HCT116 (cell line): ENCODE measurements around the gene ERN1. TPM values are rescaled to one million over a fixed set of nuclear protein-coding genes. Genes with fewer than 3 reads are reported as not detected.
A peak's percentile ranks its signal among the peaks of the same experiment; 100 is the strongest.

Experiments used
- ATAC-seq: fragments of 200-7000 bp; cut with Tn5 transposase; 2 replicates; pipeline ENCODE4 v1.9.1; 2020; ENCODE audit warnings: mild to moderate bottlenecking, moderate library complexity
- BruUV-seq: library from RNA; stranded (reverse); fragments of 400-500 nt; replicated peaks from 2 replicates; lab custom pipeline; 2021; lab: Mats Ljungman, UMichigan
- CTCF ChIA-PET: fragments of 300-600 bp; sonication (Branson Sonifier 250); formaldehyde crosslinking; loops from one replicate; lab custom pipeline; 2021; ENCODE audit warnings: antibody characterized with exemption; lab: Charles Lee
- POLR2A ChIA-PET: fragments of 300-600, 350-600 bp; sonication (Branson Sonifier 250); formaldehyde crosslinking; loops from one replicate; lab custom pipeline; 2021; ENCODE audit warnings: antibody characterized with exemption; lab: Charles Lee
- RAD21 ChIA-PET, 2 experiments: fragments of 300-600 bp; sonication (Branson Sonifier 250); formaldehyde crosslinking; loops; one replicate each; lab custom pipeline; 2023; ENCODE audit warnings: low total read pairs in 2 of 2; ENCODE audit not compliant: uncharacterized antibody in 2 of 2, unreplicated experiment in 2 of 2, low non-redundant PET in 1 of 2; lab: Charles Lee
- DNase-seq: peaks from one replicate; pipeline ENCODE4 v3.0.0-alpha.2; 2010; ENCODE audit warnings: low read depth, low spot score
- H2AFZ ChIP-seq: fragments of 200-600 bp; shearing (Covaris generic), sonication (generic); 2 replicates; pipeline ENCODE4 v1.6.1; 2017; ENCODE audit warnings: low read depth, mixed run types, mixed read lengths, antibody characterized with exemption, low read length; ENCODE audit not compliant: poor library complexity, severe bottlenecking
- H3K27ac ChIP-seq: 2 replicates; pipeline ENCODE4 v1.5.1; 2012; ENCODE audit warnings: low read depth, low read length
- H3K27me3 ChIP-seq: fragments of 200-600 bp; sonication (generic); 2 replicates; pipeline ENCODE4 v1.6.1; 2016; ENCODE audit warnings: mixed run types, low read length, mixed read lengths; ENCODE audit not compliant: insufficient read depth
- H3K36me3 ChIP-seq, 2 experiments: fragments of 200-500 bp in 1 of 2; fragments of 200-600 bp in 1 of 2; sonication (Bioruptor generic) in 1 of 2; sonication (generic) in 1 of 2; 2 replicates each; pipeline versions ENCODE4 v1.5.1 to v1.6.1; 2014 to 2016; ENCODE audit warnings: low read length in 2 of 2, inconsistent platforms in 1 of 2, mixed read lengths in 1 of 2, mixed run types in 1 of 2; ENCODE audit not compliant: insufficient read depth in 2 of 2, control insufficient read depth in 1 of 2
- H3K4me1 ChIP-seq, 2 experiments: fragments of 200-600 bp in 1 of 2; sonication (generic) in 1 of 2; 2 replicates each; pipeline versions ENCODE4 v1.5.1 to v1.6.1; 2012 to 2017; ENCODE audit warnings: low read length in 2 of 2, inconsistent platforms in 1 of 2, mild to moderate bottlenecking in 1 of 2, mixed read lengths in 1 of 2, mixed run types in 1 of 2, moderate library complexity in 1 of 2; ENCODE audit not compliant: insufficient read depth in 2 of 2, control insufficient read depth in 1 of 2
- H3K4me2 ChIP-seq: fragments of 200-600 bp; sonication (generic); 2 replicates; pipeline ENCODE4 v1.6.1; 2017; ENCODE audit warnings: mixed run types, low read length, mixed read lengths
- H3K4me3 ChIP-seq, 2 experiments: fragments of 200-600 bp in 1 of 2; sonication (generic) in 1 of 2; replicated peaks in 1 of 2; 2 replicates each; pipeline ENCODE4 v1.5.1; 2011 to 2016; ENCODE audit warnings: low read length in 2 of 2, control low read depth in 1 of 2, low read depth in 1 of 2, mild to moderate bottlenecking in 1 of 2, mixed read lengths in 1 of 2, mixed run types in 1 of 2
- H3K79me2 ChIP-seq: fragments of 200-600 bp; sonication (generic); 2 replicates; pipeline ENCODE4 v1.6.1; 2017; ENCODE audit warnings: mild to moderate bottlenecking, mixed run types, low read length, moderate library complexity, mixed read lengths; ENCODE audit not compliant: insufficient read depth
- H3K9ac ChIP-seq: fragments of 200-600 bp; sonication (generic); 2 replicates; pipeline ENCODE4 v1.6.1; 2016; ENCODE audit warnings: low read length, mixed read lengths
- H3K9me2 ChIP-seq: fragments of 200-600 bp; sonication (generic), shearing (Covaris generic); 2 replicates; pipeline ENCODE4 v1.6.1; 2017; ENCODE audit warnings: mixed run types, mild to moderate bottlenecking, moderate library complexity; ENCODE audit not compliant: insufficient read depth
- H3K9me3 ChIP-seq, 2 experiments: fragments of 200-500 bp in 1 of 2; fragments of 200-600 bp in 1 of 2; sonication (Bioruptor generic) in 1 of 2; sonication (generic) in 1 of 2; 2 replicates each; pipeline ENCODE4 v1.6.1; 2014 to 2017; ENCODE audit warnings: low read length in 2 of 2, mixed read lengths in 2 of 2, inconsistent platforms in 1 of 2, low read depth in 1 of 2, mild to moderate bottlenecking in 1 of 2, mixed run types in 1 of 2, moderate library complexity in 1 of 2; ENCODE audit not compliant: control insufficient read depth in 1 of 2, insufficient read depth in 1 of 2
- H4K20me1 ChIP-seq: fragments of 200-600 bp; sonication (generic), shearing (Covaris generic); 2 replicates; pipeline ENCODE4 v1.6.1; 2017; ENCODE audit warnings: mixed run types, mild to moderate bottlenecking, moderate library complexity; ENCODE audit not compliant: insufficient read depth
- CBX3 ChIP-seq: IDR thresholded peaks from 2 replicates; pipeline ENCODE4 v1.6.1; 2012; ENCODE audit warnings: low read depth
- ELF1 ChIP-seq: IDR thresholded peaks from 2 replicates; pipeline ENCODE4 v1.6.1; 2012; ENCODE audit warnings: low read depth, borderline replicate concordance
- EZH2 ChIP-seq: fragments of 200-600 bp; sonication (generic); IDR thresholded peaks from 2 replicates; pipeline ENCODE4 v1.6.1; 2017; ENCODE audit warnings: antibody characterized with exemption, mixed run types
- EZH2phosphoT487 ChIP-seq: fragments of 200-600 bp; IDR thresholded peaks from 2 replicates; pipeline ENCODE4 v1.6.1; 2018; ENCODE audit warnings: antibody characterized with exemption, borderline replicate concordance
- POLR2A ChIP-seq: IDR thresholded peaks from 2 replicates; pipeline ENCODE4 v1.7.0; 2011; ENCODE audit warnings: borderline replicate concordance; ENCODE audit not compliant: insufficient read depth, insufficient read length; ENCODE audit errors: extremely low read depth
- REST ChIP-seq: IDR thresholded peaks from 2 replicates; pipeline ENCODE4 v1.6.1; 2012; ENCODE audit warnings: low read depth
- TCF7L2 ChIP-seq: IDR thresholded peaks from 2 replicates; pipeline ENCODE4 v1.7.0; 2011; ENCODE audit warnings: borderline replicate concordance, inconsistent platforms; ENCODE audit not compliant: insufficient read depth, insufficient read length; ENCODE audit errors: extremely low read depth
- ZBTB33 ChIP-seq: IDR thresholded peaks from 2 replicates; pipeline ENCODE4 v1.6.1; 2011; ENCODE audit warnings: mild to moderate bottlenecking, low read length, moderate library complexity; ENCODE audit not compliant: insufficient replicate concordance; ENCODE audit errors: extremely low read depth
- ZFX ChIP-seq: fragments of 450-650 bp; IDR thresholded peaks from 2 replicates; pipeline ENCODE4 v1.6.1; 2017
- intact Hi-C: fragments of 100-400 bp; cut with micrococcal nuclease; formaldehyde crosslinking; loops from 2 replicates; pipeline ENCODE4 v1.10.0; 2022
- total RNA-seq: library from RNA; stranded (reverse); gene quantifications from one replicate; pipeline ENCODE4 v1.2.1, GENCODE V29; 2021; ENCODE audit not compliant: unreplicated experiment
- TF ChIP-seq, protein P1 (sequence below), 3 experiments: fragments of 200-600 bp in 1 of 3; sonication (generic) in 1 of 3; IDR thresholded peaks in 2 of 3; conservative IDR thresholded peaks in 1 of 3; 2 replicates each; pipeline ENCODE4 v1.5.1; 2012 to 2017; ENCODE audit warnings: low read depth in 2 of 3, low read length in 2 of 3, antibody characterized with exemption in 1 of 3, borderline replicate concordance in 1 of 3, control low read depth in 1 of 3, mild to moderate bottlenecking in 1 of 3, mixed read lengths in 1 of 3, mixed run types in 1 of 3, moderate library complexity in 1 of 3; ENCODE audit not compliant: insufficient read depth in 1 of 3

ERN1 gene
- total RNA-seq, 1 experiment from 2014 or later = 28.2 TPM

- no peak for TF ChIP-seq ELF1
- TF ChIP-seq EZH2 = no peak
Observed at GRCh38 chr17:64085650-64086005, 44.3 kb downstream of the ERN1 start (continued).

DNA sequence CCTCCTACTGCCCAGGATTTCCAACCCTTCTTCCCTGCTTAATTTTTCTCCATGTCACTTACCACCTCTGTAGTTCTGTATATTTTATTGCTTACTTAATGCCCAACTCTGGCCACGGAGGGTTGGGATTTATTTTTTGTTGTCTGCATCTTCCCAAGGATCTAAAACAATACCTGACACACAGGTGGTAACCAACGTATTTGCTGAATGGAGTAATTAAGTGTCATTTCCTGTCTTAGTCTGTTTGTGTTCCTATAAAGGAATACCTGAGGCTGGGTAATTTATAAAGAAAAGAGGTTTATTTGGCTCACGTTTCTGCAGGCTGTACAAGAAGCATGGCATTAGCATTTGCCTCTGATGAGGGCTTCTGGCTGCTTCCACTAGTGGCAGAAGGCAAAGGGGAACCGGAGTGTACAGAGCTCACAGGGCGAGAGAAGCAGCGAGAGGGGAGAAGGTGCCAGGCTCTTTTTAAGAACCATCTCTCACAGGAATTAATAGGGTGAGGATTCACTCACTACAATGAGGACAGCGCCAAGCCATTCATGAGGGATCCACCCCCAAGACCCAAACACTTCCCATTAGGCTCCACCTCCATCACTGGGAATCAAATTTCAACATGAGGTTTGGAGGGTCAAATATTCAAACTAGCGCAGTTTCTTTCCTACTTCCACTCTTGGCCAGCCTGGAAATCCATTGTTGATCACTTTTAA is 44.8 kb downstream of the ERN1 start:
- Histone ChIP-seq H3K4me1 (peaks cover 34 to 61% of the 10 kb centered on the region in 2 experiments), H3K27me3 (no peaks in the 10 kb centered on the region), H3K9me3 (no peaks in the 10 kb centered on the region), H3K4me2 (peak overlapping the region; percentile 5; the same call in 1 of the 2 replicates), H4K20me1 (no peaks in the 10 kb centered on the region), H2AFZ (no peak overlapping the region), H3K4me3 (no peak overlapping the region), H3K36me3 (no peaks in the 10 kb centered on the region), H3K9me2 (no peaks in the 10 kb centered on the region), H3K9ac (no peak overlapping the region), H3K79me2 (no peaks in the 10 kb centered on the region), H3K27ac (no peak overlapping the region)
- ChIA-PET POLR2A (interaction anchor here (1.1 kb wide), 1 partner anchor 11 kb away, joined by 4 read pairs; no protein-coding TSS in a partner anchor), RAD21 (interaction anchor here in 1 of 2 experiments (1.1 kb wide), 1 partner anchor 48 kb away, joined by 3 read pairs; no protein-coding TSS in a partner anchor), CTCF (interaction anchor here (1.0 kb wide), 1 partner anchor 49 kb away, joined by 3 read pairs; no protein-coding TSS in a partner anchor)
- BruUV-seq = no TSS peak
- TF ChIP-seq, protein P1, sequence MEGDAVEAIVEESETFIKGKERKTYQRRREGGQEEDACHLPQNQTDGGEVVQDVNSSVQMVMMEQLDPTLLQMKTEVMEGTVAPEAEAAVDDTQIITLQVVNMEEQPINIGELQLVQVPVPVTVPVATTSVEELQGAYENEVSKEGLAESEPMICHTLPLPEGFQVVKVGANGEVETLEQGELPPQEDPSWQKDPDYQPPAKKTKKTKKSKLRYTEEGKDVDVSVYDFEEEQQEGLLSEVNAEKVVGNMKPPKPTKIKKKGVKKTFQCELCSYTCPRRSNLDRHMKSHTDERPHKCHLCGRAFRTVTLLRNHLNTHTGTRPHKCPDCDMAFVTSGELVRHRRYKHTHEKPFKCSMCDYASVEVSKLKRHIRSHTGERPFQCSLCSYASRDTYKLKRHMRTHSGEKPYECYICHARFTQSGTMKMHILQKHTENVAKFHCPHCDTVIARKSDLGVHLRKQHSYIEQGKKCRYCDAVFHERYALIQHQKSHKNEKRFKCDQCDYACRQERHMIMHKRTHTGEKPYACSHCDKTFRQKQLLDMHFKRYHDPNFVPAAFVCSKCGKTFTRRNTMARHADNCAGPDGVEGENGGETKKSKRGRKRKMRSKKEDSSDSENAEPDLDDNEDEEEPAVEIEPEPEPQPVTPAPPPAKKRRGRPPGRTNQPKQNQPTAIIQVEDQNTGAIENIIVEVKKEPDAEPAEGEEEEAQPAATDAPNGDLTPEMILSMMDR (IDR thresholded peaks at IDR 0.05 in 2 of 3, conservative IDR thresholded peaks at IDR 0.05 in 1 of 3; ENCODE audit: borderline replicate concordance in 1 of 3, insufficient read depth in 1 of 3, low read depth in 2 of 3, low read length in 2 of 3) = no peak
- no peak for TF ChIP-seq POLR2A
- no peak for TF ChIP-seq ZBTB33
- TF ChIP-seq REST = no peak
- TF ChIP-seq EZH2phosphoT487 = no peak
- no peak for TF ChIP-seq TCF7L2
- TF ChIP-seq ZFX = no peak
- no peak for TF ChIP-seq CBX3
- TF ChIP-seq ELF1 = no peak
- ATAC-seq = no peak
- no peak for DNase-seq
- intact Hi-C loops = no loop called here
